ENCODE measurements around the gene APOF.

DNA sequence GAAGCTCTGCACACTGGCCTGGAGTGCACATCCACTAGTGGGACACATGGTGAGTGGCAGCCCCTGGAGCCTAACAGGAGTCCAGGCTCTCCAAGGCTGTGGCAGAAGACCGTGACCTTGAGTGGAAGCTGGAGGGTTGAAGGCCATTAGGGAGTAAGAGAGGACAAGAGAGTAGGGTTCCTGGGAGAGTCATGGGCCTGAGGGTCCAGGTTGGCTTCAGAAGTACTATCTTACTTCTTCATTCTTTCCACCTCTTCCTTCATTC is 23.6 kb downstream of the APOF start:
- TF ChIP-seq GATA3 (IDR thresholded peaks at IDR 0.05; ENCODE audit: low read depth, low read length) (no peak), GATA2 (IDR thresholded peaks at IDR 0.05; ENCODE audit: low read depth, low read length) (no peak)

Measured in SH-SY5Y (cell line).